ENCODE measurements around the gene INHBB.
A peak's percentile ranks its signal among the peaks of the same experiment; 100 is the strongest.
"Not testable (repeated sequence)": the region's sequence is repeated elsewhere in the genome, so short reads cannot be mapped to it uniquely, and the experiment has no call there.

Gene INHBB

GRCh38 chr2:120310136-120310535, 35.8 kb upstream of the INHBB start:
- no peak overlapping the region for H3K4me3 ChIP-seq (replicated peaks; ENCODE audit: low read depth, low read length)
- DNase-seq (ENCODE audit: extremely low read depth, low read depth): no peak
- no peak for TF ChIP-seq CTCF (IDR thresholded peaks at IDR 0.05; ENCODE audit: low read depth, low read length, missing control alignments)

GRCh38 chr2:120310841-120311240, 35.1 kb upstream of the INHBB start:
- DNase-seq (ENCODE audit: extremely low read depth, low read depth); H3K4me3 ChIP-seq (replicated peaks; ENCODE audit: low read depth, low read length): not testable (repeated sequence)

GRCh38 chr2:120312076-120312475, 33.9 kb upstream of the INHBB start:
- DNase-seq (ENCODE audit: extremely low read depth, low read depth): no peak
- TF ChIP-seq CTCF (IDR thresholded peaks at IDR 0.05; ENCODE audit: low read depth, low read length, missing control alignments): no peak
- H3K4me3 ChIP-seq (replicated peaks; ENCODE audit: low read depth, low read length): no peak overlapping the region

GRCh38 chr2:120312860-120313694, 32.9 kb upstream of the INHBB start:
- DNase-seq (ENCODE audit: extremely low read depth, low read depth): peak; percentile 35
- peak; percentile 94 for TF ChIP-seq CTCF (IDR thresholded peaks at IDR 0.05; ENCODE audit: low read depth, low read length, missing control alignments)
- H3K4me3 ChIP-seq (replicated peaks; ENCODE audit: low read depth, low read length): peak overlapping the region; percentile 44

- DNase-seq (ENCODE audit: extremely low read depth, low read depth): no peak
- peak overlapping the region; percentile 44 for H3K4me3 ChIP-seq (replicated peaks; ENCODE audit: low read depth, low read length)
- no peak for TF ChIP-seq CTCF (IDR thresholded peaks at IDR 0.05; ENCODE audit: low read depth, low read length, missing control alignments)
These were observed 32.0 kb upstream of the INHBB start for GRCh38 chr2:120313695-120314615.

GRCh38 chr2:120314690-120315366, 31.1 kb upstream of the INHBB start:
- no peak for TF ChIP-seq CTCF (IDR thresholded peaks at IDR 0.05; ENCODE audit: low read depth, low read length, missing control alignments)
- no peak overlapping the region for H3K4me3 ChIP-seq (replicated peaks; ENCODE audit: low read depth, low read length)
- no peak for DNase-seq (ENCODE audit: extremely low read depth, low read depth)
